Measurements from ENCODE around the gene RGS16. TPM values are rescaled to one million over a fixed set of nuclear protein-coding genes. Genes with fewer than 3 reads are reported as not detected.

RGS16 gene
- total RNA-seq, 1 experiment from 2014 or later, result 0.40 TPM

- POLR2A ChIA-PET (ENCODE audit: unreplicated experiment), result no interaction called here
- Histone ChIP-seq H3K27me3 (ENCODE audit: low read length) (no peaks in the 10 kb centered on the region), H3K9ac (ENCODE audit: low read length) (no peak overlapping the region), H3K79me2 (ENCODE audit: low read length) (no peaks in the 10 kb centered on the region), H3K4me2 (ENCODE audit: low read length) (no peak overlapping the region), H3K4me1 (ENCODE audit: insufficient read depth, low read length) (no peaks in the 10 kb centered on the region), H3K4me3 (ENCODE audit: low read length) (no peak overlapping the region), H3K9me2 (replicated peaks; ENCODE audit: low read length) (no peaks in the 10 kb centered on the region), H3F3A (ENCODE audit: low read length, unreplicated experiment) (no peaks in the 10 kb centered on the region), H3K36me3 (ENCODE audit: low read depth, low read length) (no peaks in the 10 kb centered on the region), H3K27ac (ENCODE audit: low read length) (no peak overlapping the region), H2AFZ (ENCODE audit: low read length) (no peak overlapping the region), H4K20me1 (ENCODE audit: low read length) (no peaks in the 10 kb centered on the region), H3K9me3 (ENCODE audit: low read length) (no peaks in the 10 kb centered on the region)
- BruUV-seq (replicated peaks), result no TSS peak
- no peak for ATAC-seq
- TF ChIP-seq EZH2phosphoT487 (IDR thresholded peaks at IDR 0.05; ENCODE audit: borderline replicate concordance, low read length), result no peak
- TF ChIP-seq CTCF (conservative IDR thresholded peaks at IDR 0.05; ENCODE audit: low read depth, low read length), result no peak
- TF ChIP-seq EZH2 (IDR thresholded peaks at IDR 0.05; ENCODE audit: low read length, unreplicated experiment), result no peak
- CTCF ChIA-PET, result no interaction called here
- no peak for DNase-seq
- intact Hi-C loops (cut with micrococcal nuclease), result no loop called here
Observed at GRCh38 chr1:182555493-182555892, 48.7 kb downstream of the RGS16 start.

GRCh38 chr1:182552527-182552926, 51.7 kb downstream of the RGS16 start:
- ChIA-PET POLR2A (ENCODE audit: unreplicated experiment) (no interaction called here), CTCF (no interaction called here)
- no peak for DNase-seq
- Histone ChIP-seq H3K36me3 (ENCODE audit: low read depth, low read length) (no peaks in the 10 kb centered on the region), H3K9me2 (replicated peaks; ENCODE audit: low read length) (no peaks in the 10 kb centered on the region), H3F3A (ENCODE audit: low read length, unreplicated experiment) (no peaks in the 10 kb centered on the region), H4K20me1 (ENCODE audit: low read length) (no peaks in the 10 kb centered on the region), H3K79me2 (ENCODE audit: low read length) (no peaks in the 10 kb centered on the region), H3K27me3 (ENCODE audit: low read length) (no peaks in the 10 kb centered on the region), H3K9me3 (ENCODE audit: low read length) (no peaks in the 10 kb centered on the region), H3K27ac (ENCODE audit: low read length) (no peak overlapping the region), H3K9ac (ENCODE audit: low read length) (no peak overlapping the region), H3K4me1 (ENCODE audit: insufficient read depth, low read length) (no peaks in the 10 kb centered on the region), H3K4me2 (ENCODE audit: low read length) (no peak overlapping the region), H3K4me3 (ENCODE audit: low read length) (no peak overlapping the region), H2AFZ (ENCODE audit: low read length) (no peak overlapping the region)
- intact Hi-C loops (cut with micrococcal nuclease), result no loop called here
- no peak for ATAC-seq
- BruUV-seq (replicated peaks), result no TSS peak
- no peak for TF ChIP-seq EZH2phosphoT487 (IDR thresholded peaks at IDR 0.05; ENCODE audit: borderline replicate concordance, low read length)
- no peak for TF ChIP-seq EZH2 (IDR thresholded peaks at IDR 0.05; ENCODE audit: low read length, unreplicated experiment)
- TF ChIP-seq CTCF (conservative IDR thresholded peaks at IDR 0.05; ENCODE audit: low read depth, low read length), result no peak

- no peak overlapping the region for H3K4me2 ChIP-seq (ENCODE audit: low read length)
- no peaks in the 10 kb centered on the region for H3K36me3 ChIP-seq (ENCODE audit: low read depth, low read length)
- H3K4me1 ChIP-seq (ENCODE audit: insufficient read depth, low read length), result no peaks in the 10 kb centered on the region
- intact Hi-C loops (cut with micrococcal nuclease), result no loop called here
- no peak overlapping the region for H3K9ac ChIP-seq (ENCODE audit: low read length)
- ChIA-PET CTCF (no interaction called here), POLR2A (ENCODE audit: unreplicated experiment) (no interaction called here)
- no peak overlapping the region for H3K27ac ChIP-seq (ENCODE audit: low read length)
- no TSS peak for BruUV-seq (replicated peaks)
- H3K27me3 ChIP-seq (ENCODE audit: low read length), result peaks cover 8% of the 10 kb centered on the region; the same call in 1 of the 2 replicates
- H3K9me2 ChIP-seq (replicated peaks; ENCODE audit: low read length), result no peaks in the 10 kb centered on the region
- no peaks in the 10 kb centered on the region for H3F3A ChIP-seq (ENCODE audit: low read length, unreplicated experiment)
- no peak for ATAC-seq
- TF ChIP-seq EZH2phosphoT487 (IDR thresholded peaks at IDR 0.05; ENCODE audit: borderline replicate concordance, low read length), result no peak
- no peak for TF ChIP-seq EZH2 (IDR thresholded peaks at IDR 0.05; ENCODE audit: low read length, unreplicated experiment)
- TF ChIP-seq CTCF (conservative IDR thresholded peaks at IDR 0.05; ENCODE audit: low read depth, low read length), result no peak
- H3K9me3 ChIP-seq (ENCODE audit: low read length), result no peaks in the 10 kb centered on the region
- H3K4me3 ChIP-seq (ENCODE audit: low read length), result no peak overlapping the region
- DNase-seq, result no peak
- no peak overlapping the region for H2AFZ ChIP-seq (ENCODE audit: low read length)
- no peaks in the 10 kb centered on the region for H3K79me2 ChIP-seq (ENCODE audit: low read length)
- no peaks in the 10 kb centered on the region for H4K20me1 ChIP-seq (ENCODE audit: low read length)
Observed at GRCh38 chr1:182549811-182550210, 54.4 kb downstream of the RGS16 start.

Data from PC-3 (cell line).